ENCODE data around the gene ANXA11. TPM values are rescaled to one million over a fixed set of nuclear protein-coding genes. Genes with fewer than 3 reads are reported as not detected.

Gene ANXA11
- total and polyA plus RNA-seq, 2 experiments from 2014 or later, result 80.2 to 112 TPM

- Histone ChIP-seq H3K36me3 (peaks cover 8% of the 10 kb centered on the region), H3K9me3 (ENCODE audit: low read depth) (no peaks in the 10 kb centered on the region), H3K27ac (no peak overlapping the region), H3K4me1 (ENCODE audit: low read depth) (no peaks in the 10 kb centered on the region), H3K4me3 (no peak overlapping the region), H3K27me3 (no peaks in the 10 kb centered on the region)
- TF ChIP-seq CTCF (IDR thresholded peaks at IDR 0.05; ENCODE audit: low read depth, low read length), result no peak
- no peak for DNase-seq (ENCODE audit: low read depth in 1 of 2, low spot score in 1 of 2)
Measured at GRCh38 chr10:80153460-80153859, 51.9 kb downstream of the ANXA11 start.

- Histone ChIP-seq H3K27me3 (no peaks in the 10 kb centered on the region), H3K36me3 (peaks cover 8% of the 10 kb centered on the region), H3K4me3 (no peak overlapping the region), H3K4me1 (ENCODE audit: low read depth) (no peaks in the 10 kb centered on the region), H3K9me3 (ENCODE audit: low read depth) (no peaks in the 10 kb centered on the region), H3K27ac (no peak overlapping the region)
- DNase-seq (ENCODE audit: low read depth in 1 of 2, low spot score in 1 of 2), result no peak
- TF ChIP-seq CTCF (IDR thresholded peaks at IDR 0.05; ENCODE audit: low read depth, low read length), result no peak
Measured at GRCh38 chr10:80152820-80153219, 52.5 kb downstream of the ANXA11 start.

- Histone ChIP-seq H3K36me3 (no peaks in the 10 kb centered on the region), H3K27ac (no peak overlapping the region), H3K4me3 (no peak overlapping the region), H3K27me3 (no peaks in the 10 kb centered on the region), H3K9me3 (ENCODE audit: low read depth) (no peaks in the 10 kb centered on the region), H3K4me1 (ENCODE audit: low read depth) (no peaks in the 10 kb centered on the region)
- no peak for TF ChIP-seq CTCF (IDR thresholded peaks at IDR 0.05; ENCODE audit: low read depth, low read length)
- DNase-seq (ENCODE audit: low read depth in 1 of 2, low spot score in 1 of 2), result no peak
Measured at GRCh38 chr10:80150172-80150571, 55.2 kb downstream of the ANXA11 start.

DNA sequence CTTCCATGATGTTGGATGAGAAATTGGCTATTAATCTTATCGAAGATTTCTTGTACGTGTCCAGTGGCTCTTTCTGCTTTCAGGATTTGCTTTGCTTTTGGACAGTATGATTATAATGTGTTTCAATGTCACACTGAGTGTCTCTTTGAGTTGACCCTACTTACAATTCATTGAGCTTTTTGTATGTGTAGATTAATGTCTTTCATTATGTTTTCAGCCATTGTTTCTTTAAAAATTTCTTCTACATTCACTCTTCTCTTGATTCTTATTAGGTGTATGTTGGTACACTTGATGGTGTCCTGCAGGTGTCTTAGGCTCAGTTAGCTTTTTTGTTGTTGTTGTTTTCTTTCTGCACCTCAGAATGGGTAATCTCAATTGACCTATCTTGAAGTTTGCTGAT is 56.2 kb downstream of the ANXA11 start:
- Histone ChIP-seq H3K4me1 (ENCODE audit: low read depth) (no peaks in the 10 kb centered on the region), H3K27ac (no peak overlapping the region), H3K27me3 (no peaks in the 10 kb centered on the region), H3K9me3 (ENCODE audit: low read depth) (no peaks in the 10 kb centered on the region), H3K4me3 (no peak overlapping the region), H3K36me3 (no peaks in the 10 kb centered on the region)
- no peak for TF ChIP-seq CTCF (IDR thresholded peaks at IDR 0.05; ENCODE audit: low read depth, low read length)
- no peak for DNase-seq (ENCODE audit: low read depth in 1 of 2, low spot score in 1 of 2)

DNA sequence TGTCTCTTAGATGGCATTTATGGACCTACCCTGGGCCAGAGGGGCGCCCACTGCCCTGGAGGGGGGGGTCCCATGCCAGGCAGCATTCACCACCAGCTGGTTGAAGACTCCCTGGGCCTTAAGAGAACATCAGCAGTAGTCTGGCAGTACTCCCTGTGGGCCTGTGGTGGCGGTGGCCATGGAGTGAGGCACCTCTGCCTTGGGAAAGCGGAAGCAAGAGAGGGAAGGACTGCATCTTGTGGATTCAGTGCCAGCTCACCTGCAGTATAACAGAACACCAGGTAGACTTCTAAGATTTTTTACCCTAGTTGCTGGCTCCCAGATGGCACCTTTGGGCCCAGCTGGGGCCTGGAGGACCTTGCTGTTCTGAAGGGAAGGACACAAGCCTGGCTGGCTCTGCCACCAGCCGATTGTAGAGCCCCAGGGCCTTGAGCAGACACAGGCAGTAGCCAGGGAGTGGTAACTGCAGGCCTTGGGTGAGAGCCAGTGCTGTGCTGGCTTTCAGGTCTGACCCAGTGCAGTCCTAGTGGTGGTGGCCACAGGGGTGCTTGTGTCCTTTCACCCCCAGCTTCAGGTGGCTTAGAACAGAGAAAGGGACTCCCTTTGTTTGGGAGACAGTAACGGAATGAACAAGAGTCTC is 57.1 kb downstream of the ANXA11 start:
- H3K9me3 ChIP-seq (ENCODE audit: low read depth), result no peaks in the 10 kb centered on the region
- no peak for DNase-seq (ENCODE audit: low read depth in 1 of 2, low spot score in 1 of 2)

More for the DNA sequence above, 57.1 kb downstream of the ANXA11 start:
- TF ChIP-seq CTCF (IDR thresholded peaks at IDR 0.05; ENCODE audit: low read depth, low read length), result no peak
- H3K27ac ChIP-seq, result no peak overlapping the region
- no peaks in the 10 kb centered on the region for H3K27me3 ChIP-seq
- no peak overlapping the region for H3K4me3 ChIP-seq
- H3K4me1 ChIP-seq (ENCODE audit: low read depth), result no peaks in the 10 kb centered on the region
- H3K36me3 ChIP-seq, result no peaks in the 10 kb centered on the region
